NCI-H128 (cell line): ENCODE data around the gene SMIM13.
"Not testable (repeated sequence)": the region's sequence is repeated elsewhere in the genome, so short reads cannot be mapped to it uniquely, and the experiment has no call there.

Source experiments
- DNase-seq: peaks from one replicate; lab custom pipeline; 2025; ENCODE audit not compliant: unreplicated experiment; lab: John Stamatoyannopoulos, UW

Gene SMIM13

GRCh38 chr6:11083491-11083890 is 10.1 kb upstream of the SMIM13 start:
- no peak for DNase-seq

GRCh38 chr6:11083956-11084355 is 9.7 kb upstream of the SMIM13 start:
- DNase-seq = no peak

- DNase-seq = no peak
Measured at GRCh38 chr6:11085758-11086435, 7.7 kb upstream of the SMIM13 start.

- not testable (repeated sequence) for DNase-seq
Measured at GRCh38 chr6:11087141-11087812, 6.4 kb upstream of the SMIM13 start.

GRCh38 chr6:11089695-11090094 is 3.9 kb upstream of the SMIM13 start:
- no peak for DNase-seq

GRCh38 chr6:11091141-11091540 is 2.5 kb upstream of the SMIM13 start:
- DNase-seq = not testable (repeated sequence)

DNA sequence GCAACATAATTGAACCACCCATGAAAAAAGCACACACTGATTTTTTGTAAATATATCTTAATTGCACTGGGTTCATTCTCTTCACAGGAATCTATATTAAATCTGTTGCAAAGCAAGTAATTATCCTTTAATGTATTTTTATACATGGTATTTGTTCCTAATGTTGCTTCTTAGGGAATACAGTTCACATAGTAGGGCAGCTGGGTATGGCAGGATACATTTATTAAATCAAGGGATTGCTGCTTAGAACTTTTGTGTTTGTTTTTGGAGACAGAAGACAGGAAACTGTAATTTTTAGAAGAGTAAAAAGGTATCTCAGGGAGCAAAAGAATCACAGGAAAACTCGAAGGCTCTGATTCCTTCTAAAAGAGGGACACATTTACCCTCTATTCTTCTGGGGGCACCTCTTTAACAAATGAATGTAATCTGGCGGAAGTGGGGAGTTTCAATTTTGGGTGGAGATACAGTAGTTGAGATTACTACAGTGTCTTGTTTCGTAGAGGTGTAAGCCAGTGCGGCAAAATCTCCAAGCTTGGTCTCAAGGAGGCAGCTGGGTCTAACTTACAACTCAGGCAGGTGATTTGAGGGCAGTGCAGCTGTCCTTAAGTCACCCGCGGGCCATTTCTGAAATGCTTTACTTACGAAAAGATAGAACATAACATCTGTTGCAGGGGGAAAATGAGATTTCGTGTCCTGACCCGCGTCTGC is 812 bp upstream of the SMIM13 start:
- no peak for DNase-seq

DNA sequence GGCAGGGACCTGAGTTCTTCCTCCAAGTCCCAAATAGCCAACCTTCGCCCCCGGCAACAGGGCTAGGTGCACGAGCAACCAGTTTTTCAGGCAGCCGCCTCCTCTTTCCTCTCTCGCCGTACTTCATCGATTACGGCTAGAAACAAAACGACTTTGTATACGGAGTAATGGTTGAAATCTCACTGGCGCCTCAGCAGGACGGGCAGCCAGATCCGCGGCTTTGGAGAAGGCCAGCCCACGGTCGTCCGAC is 333 bp upstream of the SMIM13 start:
- DNase-seq = no peak

GRCh38 chr6:11094411-11094851 is 797 bp downstream of the SMIM13 start:
- no peak for DNase-seq

DNA sequence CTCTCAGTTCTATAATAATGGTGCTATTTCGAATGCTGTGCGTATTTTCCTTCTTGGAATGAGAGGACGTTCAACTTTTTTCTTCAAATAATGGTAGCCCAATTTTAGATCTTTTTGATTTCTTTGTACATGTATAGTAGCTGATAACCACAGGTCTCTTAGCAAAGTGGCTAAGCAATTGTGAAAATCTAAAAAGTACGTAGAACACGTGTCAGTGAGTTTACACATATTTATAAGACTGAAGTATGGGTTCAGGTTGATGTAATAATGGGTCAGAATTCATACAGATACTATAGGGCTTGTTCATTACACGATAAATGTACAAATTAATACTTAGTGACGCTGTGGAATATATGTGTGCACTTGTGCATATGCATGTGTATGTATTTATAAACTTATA is 1.3 kb downstream of the SMIM13 start:
- DNase-seq = no peak

- no peak for DNase-seq
Measured at GRCh38 chr6:11096109-11096508, 2.5 kb downstream of the SMIM13 start.

DNA sequence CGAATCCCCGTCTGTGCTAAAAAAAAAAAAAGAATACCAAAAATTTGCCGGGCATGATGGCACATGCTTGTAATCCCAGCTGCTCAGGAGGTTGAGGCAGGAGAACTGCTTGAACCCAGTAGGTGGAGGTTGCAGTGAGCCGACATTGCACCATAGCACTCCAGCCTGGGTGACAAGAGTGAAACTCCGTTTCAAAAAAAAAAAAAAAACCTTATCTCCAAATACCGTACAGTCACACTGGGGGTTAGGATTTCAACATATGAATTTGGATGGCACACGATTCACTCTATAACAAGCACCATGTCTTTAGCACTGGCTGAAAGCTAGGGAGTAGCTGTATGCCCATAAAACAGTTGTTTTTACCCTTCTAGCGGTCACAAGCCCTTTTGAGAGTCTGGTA is 3.8 kb downstream of the SMIM13 start:
- DNase-seq = no peak

DNA sequence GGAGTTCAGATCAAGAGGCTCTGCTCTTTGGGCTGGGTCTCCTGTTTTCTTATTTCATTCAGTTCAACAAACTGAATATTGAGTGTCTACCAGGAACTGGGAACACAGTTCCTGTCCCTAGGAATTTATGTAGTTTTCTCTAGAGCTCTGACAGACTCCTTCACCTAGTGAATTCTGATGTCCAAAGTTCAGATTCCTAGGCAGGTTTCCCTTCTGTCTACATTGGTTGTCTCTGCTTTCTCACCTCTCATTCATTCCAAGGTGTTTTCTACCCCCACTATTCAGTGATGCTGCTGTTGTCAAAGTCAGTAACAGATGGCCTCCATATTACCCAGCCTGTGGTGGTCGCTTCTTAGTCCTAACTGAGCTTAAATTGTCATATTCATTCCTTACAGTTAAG is 4.4 kb downstream of the SMIM13 start:
- no peak for DNase-seq

GRCh38 chr6:11101417-11101816 is 7.8 kb downstream of the SMIM13 start:
- no peak for DNase-seq

GRCh38 chr6:11103065-11103464 is 9.4 kb downstream of the SMIM13 start:
- DNase-seq = no peak

- no peak for DNase-seq
Measured at GRCh38 chr6:11108726-11109125, 15.1 kb downstream of the SMIM13 start.

DNA sequence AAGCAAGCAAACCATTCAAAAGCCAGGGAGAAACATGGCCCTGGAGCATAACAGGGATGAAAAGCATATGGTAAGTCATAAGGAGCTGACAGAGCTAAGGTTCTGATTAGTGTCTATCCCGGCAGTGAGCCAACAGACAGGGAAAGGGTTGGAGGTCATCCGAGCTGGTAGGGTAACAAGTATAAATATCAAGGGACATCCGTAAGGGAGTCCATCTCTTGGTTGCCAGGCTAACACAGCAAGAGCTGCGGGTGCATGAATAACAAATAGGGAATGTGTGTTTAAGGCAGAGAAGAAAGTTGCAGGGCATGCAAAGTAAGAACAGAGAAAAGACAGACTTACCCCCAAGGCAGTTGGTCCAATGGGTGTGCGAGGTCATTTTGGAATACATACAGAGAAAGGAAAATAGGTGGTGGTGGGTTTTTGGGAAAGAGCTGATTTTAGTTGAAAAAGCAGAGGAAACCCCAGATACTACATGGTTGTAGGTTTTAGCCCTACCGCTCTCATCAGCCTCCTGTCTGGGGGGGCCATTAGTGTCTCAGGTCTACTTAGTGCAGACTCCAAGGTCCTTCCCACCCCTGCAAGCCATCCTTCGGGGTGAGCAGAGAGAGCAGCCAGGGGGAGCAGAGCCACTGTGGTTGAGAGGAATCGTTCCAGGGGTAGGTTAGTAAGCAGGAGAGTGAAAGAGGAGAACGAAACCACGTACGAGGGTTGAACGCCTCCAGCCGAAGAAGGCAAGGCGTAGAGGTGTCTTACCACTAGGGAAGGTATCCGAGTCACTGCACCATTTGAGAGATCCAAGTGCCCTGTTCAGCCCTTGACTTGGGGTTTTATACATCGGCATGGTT is 17.5 kb downstream of the SMIM13 start, which contains the start of gene ERVFRD-1:
Gene ERVFRD-1 (minus strand): TSS at position 805 of the 848 bp plus-strand sequence. CDS start 6,415 bp downstream, outside the sequence.
- no peak for DNase-seq

- no peak for DNase-seq
Measured at GRCh38 chr6:11111769-11112437, 18.3 kb downstream of the SMIM13 start.

DNA sequence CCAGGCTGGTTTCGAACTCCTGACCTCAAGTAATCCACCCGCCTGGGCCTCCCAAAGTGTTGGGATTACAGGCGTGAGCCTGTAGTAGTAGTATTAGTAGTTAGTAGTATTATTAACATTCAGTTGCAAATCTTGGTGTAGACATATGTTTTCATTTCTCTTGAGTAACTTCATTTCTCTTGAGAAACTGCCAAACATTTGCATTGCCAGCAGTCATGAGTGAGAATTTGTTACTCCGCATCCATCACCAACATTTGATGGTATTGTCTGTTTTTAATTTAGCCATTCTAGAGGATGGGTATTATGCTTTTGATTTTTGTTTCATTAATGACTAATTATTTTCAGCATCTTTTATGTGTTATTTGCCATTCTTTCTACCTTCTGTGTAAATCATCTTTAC is 19.4 kb downstream of the SMIM13 start:
- DNase-seq = no peak

DNA sequence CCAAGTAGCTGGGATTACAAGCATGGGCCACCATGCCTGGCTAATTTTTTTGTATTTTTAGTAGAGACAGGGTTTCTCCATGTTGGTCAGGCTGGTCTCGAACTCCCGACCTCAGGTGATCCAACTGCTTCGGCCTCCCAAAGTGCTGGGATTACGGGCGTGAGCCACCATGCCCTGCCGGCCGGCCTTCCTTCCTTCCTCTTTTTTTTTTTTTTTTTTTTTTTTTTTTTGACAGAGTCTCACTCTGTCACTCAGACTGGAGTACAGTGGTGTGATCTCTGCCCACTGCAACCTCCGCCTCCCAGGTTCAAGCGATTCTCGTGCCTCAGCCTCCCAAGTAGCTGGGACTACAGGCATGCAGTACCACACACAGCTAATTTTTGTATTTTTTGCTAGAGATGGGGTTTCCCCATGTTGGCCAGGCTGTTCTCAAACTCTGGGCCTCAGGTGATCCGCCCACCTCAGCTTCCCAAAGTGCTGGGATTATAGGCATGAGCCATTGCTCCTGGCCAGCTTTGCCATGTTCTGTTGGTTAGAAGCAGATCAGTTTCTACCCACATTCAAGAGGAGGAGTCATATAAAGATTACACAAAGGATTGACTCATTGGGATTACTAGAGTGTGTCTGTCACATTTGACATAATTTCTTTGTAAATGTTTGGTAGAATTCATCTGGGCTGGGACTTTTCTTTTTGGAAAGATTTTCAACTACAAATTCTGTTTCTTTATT is 22.3 kb downstream of the SMIM13 start:
- DNase-seq = not testable (repeated sequence)
